WI38 (cell line): ENCODE measurements around the gene SELENOT.
"Not testable (repeated sequence)": the region's sequence is repeated elsewhere in the genome, so short reads cannot be mapped to it uniquely, and the experiment has no call there.

Experiments used
- H3K4me3 ChIP-seq: 2 replicates; pipeline ENCODE4 v1.5.1; 2011; ENCODE audit warnings: low read depth, mild to moderate bottlenecking, control low read depth, low read length
- CTCF ChIP-seq: IDR thresholded peaks from 2 replicates; pipeline ENCODE4 v1.5.1; 2012; ENCODE audit warnings: low read depth, mild to moderate bottlenecking, control low read depth, low read length

The SELENOT gene

GRCh38 chr3:150599611-150600297 is 3.4 kb upstream of the SELENOT start:
- TF ChIP-seq CTCF = no peak
- no peak overlapping the region for H3K4me3 ChIP-seq

GRCh38 chr3:150600647-150601530 is 2.2 kb upstream of the SELENOT start:
- not testable (repeated sequence) for H3K4me3 ChIP-seq

- peak overlapping the region; percentile 76 for H3K4me3 ChIP-seq
- no peak for TF ChIP-seq CTCF
These were observed 532 bp upstream of the SELENOT start for GRCh38 chr3:150602426-150603152.

- TF ChIP-seq CTCF = no peak
- H3K4me3 ChIP-seq = peak overlapping the region; percentile 76
These were observed 829 bp downstream of the SELENOT start for GRCh38 chr3:150603980-150604319.

GRCh38 chr3:150605998-150606641 is 3.0 kb downstream of the SELENOT start:
- no peak overlapping the region for H3K4me3 ChIP-seq

GRCh38 chr3:150607267-150608065 is 4.3 kb downstream of the SELENOT start:
- no peak for TF ChIP-seq CTCF
- no peak overlapping the region for H3K4me3 ChIP-seq

More at GRCh38 chr3:150605998-150606641, 3.0 kb downstream of the SELENOT start:
- no peak for TF ChIP-seq CTCF

- TF ChIP-seq CTCF = no peak
- no peak overlapping the region for H3K4me3 ChIP-seq
These were observed 6.9 kb downstream of the SELENOT start for GRCh38 chr3:150609988-150610387.
